Nephron (organoid): ENCODE results near the gene RAB4A.

Source experiments
- H3K27ac Mint-ChIP-seq, 3 experiments: 2 replicates each; pipeline ENCODE4 v1.8.0; 2020; ENCODE audit warnings: mixed read lengths in 3 of 3, mild to moderate bottlenecking in 2 of 3, moderate library complexity in 1 of 3
- H3K27me3 Mint-ChIP-seq: 2 replicates; pipeline ENCODE4 v1.8.0; 2021; ENCODE audit warnings: low read depth, mild to moderate bottlenecking, moderate library complexity, mixed read lengths
- H3K36me3 Mint-ChIP-seq: 2 replicates; pipeline ENCODE4 v1.8.0; 2020; ENCODE audit warnings: low read depth, mixed read lengths
- H3K4me1 Mint-ChIP-seq: 2 replicates; pipeline ENCODE4 v1.8.0; 2020; ENCODE audit warnings: mixed read lengths
- H3K4me3 Mint-ChIP-seq, 3 experiments: 2 replicates each; pipeline ENCODE4 v1.8.0; 2020; ENCODE audit warnings: mild to moderate bottlenecking in 3 of 3, mixed read lengths in 3 of 3, moderate library complexity in 2 of 3
- H3K9me3 Mint-ChIP-seq: 2 replicates; pipeline ENCODE4 v1.8.0; 2020; ENCODE audit warnings: mixed read lengths
- TF ChIP-seq, protein P1 (sequence below), 3 experiments: fragments of 200-600 bp; sonication (generic); IDR thresholded peaks; one replicate each; pipeline ENCODE4 v1.5.0; 2021; ENCODE audit warnings: antibody characterized with exemption in 3 of 3; ENCODE audit not compliant: unreplicated experiment in 3 of 3

The RAB4A gene

GRCh38 chr1:229282295-229282823 lies 11.4 kb downstream of the RAB4A start:
- Mint-ChIP-seq H3K9me3 (peaks cover 3% of the 10 kb centered on the region), H3K4me1 (peaks cover 5% of the 10 kb centered on the region), H3K27ac (no peak overlapping the region), H3K36me3 (peaks cover 21% of the 10 kb centered on the region), H3K4me3 (no peak overlapping the region), H3K27me3 (no peaks in the 10 kb centered on the region)
- TF ChIP-seq, protein P1, sequence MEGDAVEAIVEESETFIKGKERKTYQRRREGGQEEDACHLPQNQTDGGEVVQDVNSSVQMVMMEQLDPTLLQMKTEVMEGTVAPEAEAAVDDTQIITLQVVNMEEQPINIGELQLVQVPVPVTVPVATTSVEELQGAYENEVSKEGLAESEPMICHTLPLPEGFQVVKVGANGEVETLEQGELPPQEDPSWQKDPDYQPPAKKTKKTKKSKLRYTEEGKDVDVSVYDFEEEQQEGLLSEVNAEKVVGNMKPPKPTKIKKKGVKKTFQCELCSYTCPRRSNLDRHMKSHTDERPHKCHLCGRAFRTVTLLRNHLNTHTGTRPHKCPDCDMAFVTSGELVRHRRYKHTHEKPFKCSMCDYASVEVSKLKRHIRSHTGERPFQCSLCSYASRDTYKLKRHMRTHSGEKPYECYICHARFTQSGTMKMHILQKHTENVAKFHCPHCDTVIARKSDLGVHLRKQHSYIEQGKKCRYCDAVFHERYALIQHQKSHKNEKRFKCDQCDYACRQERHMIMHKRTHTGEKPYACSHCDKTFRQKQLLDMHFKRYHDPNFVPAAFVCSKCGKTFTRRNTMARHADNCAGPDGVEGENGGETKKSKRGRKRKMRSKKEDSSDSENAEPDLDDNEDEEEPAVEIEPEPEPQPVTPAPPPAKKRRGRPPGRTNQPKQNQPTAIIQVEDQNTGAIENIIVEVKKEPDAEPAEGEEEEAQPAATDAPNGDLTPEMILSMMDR (IDR thresholded peaks at IDR 0.05; ENCODE audit: unreplicated experiment in 3 of 3), result no peak

DNA sequence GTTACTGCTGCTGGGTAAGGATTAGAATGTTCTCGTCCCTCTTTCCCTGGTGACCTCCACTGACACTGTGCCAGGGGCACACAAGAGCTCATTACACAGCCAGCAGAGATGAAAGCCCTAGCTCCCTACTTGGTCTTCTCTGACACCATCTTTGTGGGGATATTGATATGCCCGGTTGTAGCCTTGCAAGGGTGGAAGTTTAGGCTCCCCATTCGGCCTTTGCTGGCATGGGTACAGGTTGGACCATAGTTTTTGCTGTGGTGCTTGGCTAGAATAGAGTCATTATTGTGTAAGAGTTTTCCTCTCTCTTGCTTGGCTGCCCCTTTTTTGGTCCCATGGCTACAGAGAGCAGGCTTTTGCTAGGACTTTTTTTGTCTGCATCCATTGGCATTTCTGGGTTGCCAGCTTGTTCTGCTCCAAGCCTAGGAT lies 12.3 kb downstream of the RAB4A start:
- Mint-ChIP-seq H3K4me3 (no peak overlapping the region), H3K36me3 (peaks cover 21% of the 10 kb centered on the region), H3K4me1 (peaks cover 6% of the 10 kb centered on the region), H3K27me3 (no peaks in the 10 kb centered on the region), H3K27ac (no peak overlapping the region), H3K9me3 (peaks cover 3% of the 10 kb centered on the region)
- TF ChIP-seq, protein P1 (IDR thresholded peaks at IDR 0.05; ENCODE audit: unreplicated experiment in 3 of 3), result no peak

- peaks cover 9% of the 10 kb centered on the region for H3K4me1 Mint-ChIP-seq
- TF ChIP-seq, protein P1 (IDR thresholded peaks at IDR 0.05; ENCODE audit: unreplicated experiment in 3 of 3), result no peak
- H3K9me3 Mint-ChIP-seq, result peaks cover 3% of the 10 kb centered on the region
- no peak overlapping the region for H3K4me3 Mint-ChIP-seq
- H3K36me3 Mint-ChIP-seq, result peaks cover 24% of the 10 kb centered on the region
- H3K27me3 Mint-ChIP-seq, result no peaks in the 10 kb centered on the region
- no peak overlapping the region for H3K27ac Mint-ChIP-seq
Observed at GRCh38 chr1:229284887-229285286, 14.0 kb downstream of the RAB4A start.

DNA sequence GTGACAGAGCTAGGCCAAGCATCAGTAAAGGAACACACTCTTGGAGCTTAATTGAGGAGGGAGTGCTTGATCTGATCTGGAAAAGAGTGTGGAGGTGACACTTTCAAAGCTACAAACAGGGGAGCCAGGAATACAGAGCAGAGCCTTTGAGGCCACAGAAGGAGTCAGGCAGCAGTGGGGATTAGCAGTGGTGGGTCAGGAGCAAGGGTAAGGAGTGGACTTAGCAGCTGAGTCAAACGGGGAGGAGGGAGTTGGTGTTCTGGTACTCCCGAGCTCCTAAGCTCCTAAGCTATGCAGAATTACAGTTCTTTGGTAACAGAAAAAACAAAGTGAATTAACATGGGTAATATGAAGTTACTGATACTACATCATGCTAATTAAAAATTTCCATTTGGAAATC lies 14.5 kb downstream of the RAB4A start:
- Mint-ChIP-seq H3K9me3 (peaks cover 3% of the 10 kb centered on the region), H3K36me3 (peaks cover 28% of the 10 kb centered on the region), H3K27me3 (no peaks in the 10 kb centered on the region), H3K4me1 (peaks cover 9% of the 10 kb centered on the region), H3K27ac (peak overlapping the region in 2 of 3 experiments; percentile 12 to 61), H3K4me3 (no peak overlapping the region)
- TF ChIP-seq, protein P1 (IDR thresholded peaks at IDR 0.05; ENCODE audit: unreplicated experiment in 3 of 3), result no peak

- Mint-ChIP-seq H3K4me1 (peaks cover 9% of the 10 kb centered on the region), H3K27me3 (no peaks in the 10 kb centered on the region), H3K27ac (no peak overlapping the region), H3K4me3 (no peak overlapping the region), H3K9me3 (peaks cover 3% of the 10 kb centered on the region), H3K36me3 (peaks cover 35% of the 10 kb centered on the region)
- TF ChIP-seq, protein P1 (IDR thresholded peaks at IDR 0.05; ENCODE audit: unreplicated experiment in 3 of 3), result no peak
Observed at GRCh38 chr1:229286099-229286766, 15.3 kb downstream of the RAB4A start.

DNA sequence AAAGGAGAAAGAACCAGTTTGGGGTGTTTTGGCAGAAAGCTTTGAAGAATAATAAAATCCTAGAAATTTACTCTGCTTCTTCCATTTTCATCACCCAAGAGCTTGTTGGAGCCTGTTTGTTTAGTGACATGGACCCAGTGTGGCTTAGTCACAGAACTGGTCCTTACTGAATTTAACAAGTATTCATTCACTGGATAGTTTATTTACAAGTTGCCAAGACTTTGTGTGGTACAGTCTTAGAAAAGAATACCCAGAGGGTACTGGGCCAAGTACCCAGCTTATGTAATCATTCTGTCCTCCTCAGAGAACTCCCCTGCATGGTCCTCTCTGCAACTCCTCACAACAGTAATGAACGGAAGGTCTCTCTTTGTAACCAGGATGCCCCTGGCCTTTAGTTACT lies 16.4 kb downstream of the RAB4A start:
- peaks cover 3% of the 10 kb centered on the region for H3K9me3 Mint-ChIP-seq
- peaks cover 9% of the 10 kb centered on the region for H3K4me1 Mint-ChIP-seq
- TF ChIP-seq, protein P1 (IDR thresholded peaks at IDR 0.05; ENCODE audit: unreplicated experiment in 3 of 3), result no peak
- no peak overlapping the region for H3K27ac Mint-ChIP-seq
- peaks cover 34% of the 10 kb centered on the region for H3K36me3 Mint-ChIP-seq
- no peaks in the 10 kb centered on the region for H3K27me3 Mint-ChIP-seq
- H3K4me3 Mint-ChIP-seq, result no peak overlapping the region
